ENCODE data around the gene CHCHD10. TPM values are rescaled to one million over a fixed set of nuclear protein-coding genes. Genes with fewer than 3 reads are reported as not detected.

Gene CHCHD10
- polyA plus RNA-seq, 1 of the 3 experiments (the other 2 are of a cell fraction): 70.1 TPM

DNA sequence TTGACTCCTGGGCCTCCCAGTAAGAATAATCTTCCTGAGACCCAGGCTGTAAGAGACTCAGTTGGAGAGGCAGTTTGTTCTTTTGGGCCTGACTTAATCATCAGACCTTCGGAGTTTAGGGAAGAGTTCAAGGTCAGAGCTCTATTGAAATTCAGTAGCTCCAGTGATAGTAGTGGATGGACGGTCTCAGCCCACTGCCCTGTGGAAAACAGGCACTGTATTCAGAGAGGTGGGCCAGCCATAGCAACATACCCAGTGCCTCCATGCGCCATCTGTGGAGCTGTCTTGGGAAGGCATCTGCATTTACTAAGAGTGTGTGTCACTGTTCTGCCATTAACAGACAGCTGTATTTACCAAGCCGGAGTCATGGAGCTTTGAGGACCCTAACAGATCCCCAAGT lies 21.9 kb upstream of the CHCHD10 start (continued):
- TF ChIP-seq FOSL2 (IDR thresholded peaks at IDR 0.05; ENCODE audit: borderline replicate concordance, low read depth): no peak
- TF ChIP-seq MXI1 (IDR thresholded peaks at IDR 0.05; ENCODE audit: low read depth, low read length): peak; percentile 64; the same call in 1 of the 2 replicates
- peak; percentile 42 for TF ChIP-seq SMC3 (IDR thresholded peaks at IDR 0.05; ENCODE audit: low read depth, low read length)
- TF ChIP-seq, protein P1, sequence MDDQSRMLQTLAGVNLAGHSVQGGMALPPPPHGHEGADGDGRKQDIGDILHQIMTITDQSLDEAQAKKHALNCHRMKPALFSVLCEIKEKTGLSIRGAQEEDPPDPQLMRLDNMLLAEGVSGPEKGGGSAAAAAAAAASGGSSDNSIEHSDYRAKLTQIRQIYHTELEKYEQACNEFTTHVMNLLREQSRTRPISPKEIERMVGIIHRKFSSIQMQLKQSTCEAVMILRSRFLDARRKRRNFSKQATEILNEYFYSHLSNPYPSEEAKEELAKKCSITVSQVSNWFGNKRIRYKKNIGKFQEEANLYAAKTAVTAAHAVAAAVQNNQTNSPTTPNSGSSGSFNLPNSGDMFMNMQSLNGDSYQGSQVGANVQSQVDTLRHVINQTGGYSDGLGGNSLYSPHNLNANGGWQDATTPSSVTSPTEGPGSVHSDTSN (IDR thresholded peaks at IDR 0.05): no peak
- TF ChIP-seq, protein P2, sequence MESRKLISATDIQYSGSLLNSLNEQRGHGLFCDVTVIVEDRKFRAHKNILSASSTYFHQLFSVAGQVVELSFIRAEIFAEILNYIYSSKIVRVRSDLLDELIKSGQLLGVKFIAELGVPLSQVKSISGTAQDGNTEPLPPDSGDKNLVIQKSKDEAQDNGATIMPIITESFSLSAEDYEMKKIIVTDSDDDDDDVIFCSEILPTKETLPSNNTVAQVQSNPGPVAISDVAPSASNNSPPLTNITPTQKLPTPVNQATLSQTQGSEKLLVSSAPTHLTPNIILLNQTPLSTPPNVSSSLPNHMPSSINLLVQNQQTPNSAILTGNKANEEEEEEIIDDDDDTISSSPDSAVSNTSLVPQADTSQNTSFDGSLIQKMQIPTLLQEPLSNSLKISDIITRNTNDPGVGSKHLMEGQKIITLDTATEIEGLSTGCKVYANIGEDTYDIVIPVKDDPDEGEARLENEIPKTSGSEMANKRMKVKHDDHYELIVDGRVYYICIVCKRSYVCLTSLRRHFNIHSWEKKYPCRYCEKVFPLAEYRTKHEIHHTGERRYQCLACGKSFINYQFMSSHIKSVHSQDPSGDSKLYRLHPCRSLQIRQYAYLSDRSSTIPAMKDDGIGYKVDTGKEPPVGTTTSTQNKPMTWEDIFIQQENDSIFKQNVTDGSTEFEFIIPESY (IDR thresholded peaks at IDR 0.05; ENCODE audit: borderline replicate concordance, low read depth): no peak
- TF ChIP-seq EZH2phosphoT487 (IDR thresholded peaks at IDR 0.05; ENCODE audit: borderline replicate concordance, low read depth): no peak

DNA sequence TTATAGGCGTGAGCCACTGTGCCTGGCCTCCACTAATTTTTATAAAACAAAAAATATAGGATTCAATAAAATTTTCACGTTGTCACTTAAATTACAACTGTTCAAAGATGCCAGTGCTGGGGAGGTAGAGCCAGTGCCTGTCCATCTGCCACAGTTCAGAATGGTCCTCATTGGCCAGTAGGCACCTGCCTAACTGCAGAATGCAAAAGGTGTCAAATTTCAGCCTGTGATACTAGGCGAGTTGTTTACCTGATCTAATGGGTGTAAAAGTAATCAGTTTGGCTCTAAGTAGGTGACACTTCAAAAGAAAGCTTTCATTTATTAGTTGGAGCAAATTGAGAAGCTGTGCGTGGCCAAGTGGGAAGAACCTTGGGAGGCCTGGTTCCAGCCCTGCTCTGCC lies 21.3 kb upstream of the CHCHD10 start:
- Histone ChIP-seq H3K9ac (no peak overlapping the region), H3K4me2 (no peak overlapping the region), H3K27me3 (ENCODE audit: insufficient read depth) (no peaks in the 10 kb centered on the region), H3K4me3 (ENCODE audit: low read depth in 2 of 2, low read length in 1 of 2) (no peak overlapping the region), H3K4me1 (ENCODE audit: control insufficient read depth in 1 of 2, insufficient read depth in 2 of 2, low read depth in 1 of 2, low read length in 1 of 2) (peaks cover 0 to 44% of the 10 kb centered on the region in 2 experiments; a peak in 2 of 4 replicates), H4K20me1 (ENCODE audit: insufficient read depth) (peaks cover 56% of the 10 kb centered on the region), H3K9me2 (no peaks in the 10 kb centered on the region), H2AFZ (ENCODE audit: low read depth) (no peak overlapping the region), H3K27ac (ENCODE audit: low read depth in 2 of 2, low read length in 1 of 2) (no peak overlapping the region), H3K9me3 (no peaks in the 10 kb centered on the region), H3F3A (replicated peaks; ENCODE audit: insufficient read depth) (peaks cover 5% of the 10 kb centered on the region), H3K79me2 (ENCODE audit: insufficient read depth) (peaks cover 67% of the 10 kb centered on the region), H3K36me3 (replicated peaks in 1 of 2; ENCODE audit: control insufficient read depth in 1 of 2, insufficient read depth in 2 of 2, low read length in 1 of 2) (peaks cover 4 to 17% of the 10 kb centered on the region in 2 experiments)
- TF ChIP-seq SIN3A (IDR thresholded peaks at IDR 0.05; ENCODE audit: borderline replicate concordance, low read depth, low read length): no peak
- TF ChIP-seq NFIC (IDR thresholded peaks at IDR 0.05; ENCODE audit: borderline replicate concordance): no peak
- TF ChIP-seq, protein P1 (IDR thresholded peaks at IDR 0.05): no peak
- no peak for TF ChIP-seq YY1 (IDR thresholded peaks at IDR 0.05; ENCODE audit: low read depth)
- 74% methylated on average over 4 of the region's 4 CpGs for WGBS (ENCODE audit: low lambda C conversion rate)
- ChIA-PET CTCF (interaction anchor here (0.6 to 5.3 kb wide), 11 partner anchors 11 to 68 kb away, joined by 3 to 36 read pairs (median 4); partner anchors contain the start of genes CHCHD10 and SLC2A11), POLR2A (no interaction called here)
- no peak for DNase-seq

DNA sequence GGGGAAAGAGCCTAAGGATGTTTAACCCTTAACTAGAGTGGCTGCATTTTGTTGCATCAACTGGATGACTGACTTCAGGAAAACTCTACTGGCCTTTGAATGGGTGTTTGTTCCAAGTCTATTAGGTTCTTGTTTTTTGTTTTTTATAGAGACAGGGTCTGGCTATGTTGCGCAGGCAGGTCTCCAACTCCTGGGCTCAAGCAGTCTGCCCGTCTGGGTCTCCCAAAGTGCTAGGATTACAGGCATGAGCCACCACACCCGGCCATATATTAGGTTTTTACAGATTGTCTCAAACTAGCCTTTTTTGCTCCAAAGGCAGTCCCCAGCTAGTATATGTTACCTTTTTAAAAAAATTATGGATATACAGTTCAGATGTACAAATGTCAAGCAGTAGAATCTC lies 20.1 kb upstream of the CHCHD10 start:
- Histone ChIP-seq H3K9ac (peak overlapping the region; percentile 99), H3K4me3 (ENCODE audit: low read depth in 2 of 2, low read length in 1 of 2) (peak overlapping the region; percentile 84 to 92), H3F3A (replicated peaks; ENCODE audit: insufficient read depth) (peaks cover 4% of the 10 kb centered on the region), H3K27me3 (ENCODE audit: insufficient read depth) (no peaks in the 10 kb centered on the region), H3K9me3 (no peaks in the 10 kb centered on the region), H3K27ac (ENCODE audit: low read depth in 2 of 2, low read length in 1 of 2) (peak overlapping the region; percentile 70 to 98; a peak in 3 of 4 replicates), H3K4me1 (ENCODE audit: control insufficient read depth in 1 of 2, insufficient read depth in 2 of 2, low read depth in 1 of 2, low read length in 1 of 2) (peaks cover 0 to 48% of the 10 kb centered on the region in 2 experiments; a peak in 2 of 4 replicates), H3K36me3 (replicated peaks in 1 of 2; ENCODE audit: control insufficient read depth in 1 of 2, insufficient read depth in 2 of 2, low read length in 1 of 2) (peaks cover 0 to 10% of the 10 kb centered on the region in 2 experiments), H4K20me1 (ENCODE audit: insufficient read depth) (peaks cover 55% of the 10 kb centered on the region), H3K4me2 (peak overlapping the region; percentile 96), H3K9me2 (no peaks in the 10 kb centered on the region), H3K79me2 (ENCODE audit: insufficient read depth) (peaks cover 57% of the 10 kb centered on the region), H2AFZ (ENCODE audit: low read depth) (peak overlapping the region; percentile 34; the same call in 1 of the 2 replicates)
- 64% methylated on average over 3 of the region's 3 CpGs for WGBS (ENCODE audit: low lambda C conversion rate)
- no peak for DNase-seq
- no peak for TF ChIP-seq NRF1 (IDR thresholded peaks at IDR 0.05; ENCODE audit: low read depth, low read length)
- TF ChIP-seq TEAD4 (IDR thresholded peaks at IDR 0.05; ENCODE audit: borderline replicate concordance, insufficient read depth): no peak
- TF ChIP-seq, protein P3, sequence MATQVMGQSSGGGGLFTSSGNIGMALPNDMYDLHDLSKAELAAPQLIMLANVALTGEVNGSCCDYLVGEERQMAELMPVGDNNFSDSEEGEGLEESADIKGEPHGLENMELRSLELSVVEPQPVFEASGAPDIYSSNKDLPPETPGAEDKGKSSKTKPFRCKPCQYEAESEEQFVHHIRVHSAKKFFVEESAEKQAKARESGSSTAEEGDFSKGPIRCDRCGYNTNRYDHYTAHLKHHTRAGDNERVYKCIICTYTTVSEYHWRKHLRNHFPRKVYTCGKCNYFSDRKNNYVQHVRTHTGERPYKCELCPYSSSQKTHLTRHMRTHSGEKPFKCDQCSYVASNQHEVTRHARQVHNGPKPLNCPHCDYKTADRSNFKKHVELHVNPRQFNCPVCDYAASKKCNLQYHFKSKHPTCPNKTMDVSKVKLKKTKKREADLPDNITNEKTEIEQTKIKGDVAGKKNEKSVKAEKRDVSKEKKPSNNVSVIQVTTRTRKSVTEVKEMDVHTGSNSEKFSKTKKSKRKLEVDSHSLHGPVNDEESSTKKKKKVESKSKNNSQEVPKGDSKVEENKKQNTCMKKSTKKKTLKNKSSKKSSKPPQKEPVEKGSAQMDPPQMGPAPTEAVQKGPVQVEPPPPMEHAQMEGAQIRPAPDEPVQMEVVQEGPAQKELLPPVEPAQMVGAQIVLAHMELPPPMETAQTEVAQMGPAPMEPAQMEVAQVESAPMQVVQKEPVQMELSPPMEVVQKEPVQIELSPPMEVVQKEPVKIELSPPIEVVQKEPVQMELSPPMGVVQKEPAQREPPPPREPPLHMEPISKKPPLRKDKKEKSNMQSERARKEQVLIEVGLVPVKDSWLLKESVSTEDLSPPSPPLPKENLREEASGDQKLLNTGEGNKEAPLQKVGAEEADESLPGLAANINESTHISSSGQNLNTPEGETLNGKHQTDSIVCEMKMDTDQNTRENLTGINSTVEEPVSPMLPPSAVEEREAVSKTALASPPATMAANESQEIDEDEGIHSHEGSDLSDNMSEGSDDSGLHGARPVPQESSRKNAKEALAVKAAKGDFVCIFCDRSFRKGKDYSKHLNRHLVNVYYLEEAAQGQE (IDR thresholded peaks at IDR 0.05; ENCODE audit: low read depth, low read length): no peak
- ChIA-PET POLR2A (interaction anchor here (0.9 kb wide), 1 partner anchor 13 kb away, joined by 4 read pairs; no protein-coding TSS in a partner anchor), CTCF (interaction anchor here (0.7 to 5.3 kb wide), 4 partner anchors 10 to 61 kb away, joined by 3 to 36 read pairs (median 7); partner anchors contain the start of gene CHCHD10)
